ENCODE results near the gene AUTS2. TPM values are rescaled to one million over a fixed set of nuclear protein-coding genes. Genes with fewer than 3 reads are reported as not detected.
"Not testable (repeated sequence)": the region's sequence is repeated elsewhere in the genome, so short reads cannot be mapped to it uniquely, and the experiment has no call there.

Gene AUTS2
- total RNA-seq, 6 experiments from 2014 or later: 10.4 to 32.0 (median 19.3) TPM

GRCh38 chr7:70267381-70268120 lies 669.3 kb downstream of the AUTS2 start:
- WGBS (ENCODE audit: insufficient coverage, low coverage, low lambda C conversion rate, missing lambda C conversion rate): 71% methylated on average over 5 of the region's 5 CpGs
- DNase-seq: no peak
- TF ChIP-seq CTCF (IDR thresholded peaks at IDR 0.05) (no peak), POLR2A (IDR thresholded peaks at IDR 0.05) (no peak)

DNA sequence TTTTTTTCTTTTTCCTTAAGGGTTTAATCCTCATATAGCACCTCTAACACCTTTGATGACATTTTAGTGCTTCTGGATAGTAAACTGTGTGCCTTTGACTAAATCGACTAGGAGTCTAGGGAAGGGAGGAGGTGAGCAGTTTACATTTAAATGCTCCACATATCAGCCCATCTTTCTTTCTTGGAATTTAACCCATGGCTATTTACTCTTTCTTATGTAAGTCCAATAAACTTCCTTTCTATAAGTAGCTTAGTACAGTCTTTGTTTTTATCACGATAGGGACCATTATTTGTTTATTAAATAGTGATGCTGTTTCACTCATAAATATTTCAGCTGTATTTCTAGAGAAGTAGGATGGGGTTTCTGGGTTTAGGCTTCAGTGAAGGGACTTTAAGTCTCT lies 669.9 kb downstream of the AUTS2 start:
- ATAC-seq: no peak
- H3K4me1 ChIP-seq: no peaks in the 10 kb centered on the region
- no peak overlapping the region for H3K27ac ChIP-seq
- WGBS (ENCODE audit: insufficient coverage, low coverage, low lambda C conversion rate, missing lambda C conversion rate): 58% methylated on average over 2 of the region's 2 CpGs
- intact Hi-C loops (cut with DNase I): no loop called here
- H3K9me3 ChIP-seq: no peaks in the 10 kb centered on the region
- no peaks in the 10 kb centered on the region for H3K36me3 ChIP-seq
- TF ChIP-seq CTCF (IDR thresholded peaks at IDR 0.05) (no peak), POLR2A (IDR thresholded peaks at IDR 0.05) (no peak)
- DNase-seq: no peak
- no peaks in the 10 kb centered on the region for H3K27me3 ChIP-seq
- no peak overlapping the region for H3K4me3 ChIP-seq

More at GRCh38 chr7:70267381-70268120, 669.3 kb downstream of the AUTS2 start:
- Histone ChIP-seq H3K4me1 (no peaks in the 10 kb centered on the region), H3K36me3 (no peaks in the 10 kb centered on the region), H3K27ac (no peak overlapping the region), H3K4me3 (no peak overlapping the region), H3K27me3 (no peaks in the 10 kb centered on the region), H3K9me3 (no peaks in the 10 kb centered on the region)
- intact Hi-C loops (cut with DNase I): no loop called here
- no peak for ATAC-seq

- Histone ChIP-seq H3K9me3 (no peaks in the 10 kb centered on the region), H3K36me3 (no peaks in the 10 kb centered on the region), H3K27ac (no peak overlapping the region), H3K4me3 (no peak overlapping the region), H3K4me1 (no peaks in the 10 kb centered on the region), H3K27me3 (no peaks in the 10 kb centered on the region)
- WGBS (ENCODE audit: insufficient coverage, low coverage, low lambda C conversion rate, missing lambda C conversion rate): 92% methylated on average over 1 of the region's 1 CpG
- ATAC-seq (no peak), DNase-seq (no peak)
- intact Hi-C loops (cut with DNase I): no loop called here
- TF ChIP-seq CTCF (IDR thresholded peaks at IDR 0.05): no peak
Observed at GRCh38 chr7:70270149-70270548, 671.9 kb downstream of the AUTS2 start.

DNA sequence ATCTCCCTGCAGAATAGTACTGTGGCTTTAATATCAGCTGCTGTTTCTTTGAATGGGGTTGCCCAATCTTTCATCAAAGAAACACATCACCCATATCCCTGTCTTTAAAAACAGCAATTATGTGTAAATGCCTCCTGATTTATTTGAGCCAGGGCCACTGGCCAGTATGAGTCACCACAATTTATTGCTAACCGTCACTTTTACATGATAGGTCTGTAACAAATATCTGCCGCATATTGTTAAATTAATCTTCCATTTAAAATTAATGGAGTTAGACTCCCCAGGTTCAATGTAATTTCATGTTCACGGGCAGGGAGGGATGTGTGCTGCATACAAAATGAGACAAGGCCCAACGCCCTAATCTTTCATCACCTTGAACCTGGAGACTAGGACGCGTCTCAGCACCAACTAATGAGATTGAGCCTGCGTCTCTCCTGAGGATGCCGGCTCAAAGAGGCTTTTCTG lies 673.4 kb downstream of the AUTS2 start:
- Histone ChIP-seq H3K27me3 (no peaks in the 10 kb centered on the region), H3K27ac (no peak overlapping the region), H3K36me3 (no peaks in the 10 kb centered on the region), H3K4me3 (no peak overlapping the region), H3K9me3 (no peaks in the 10 kb centered on the region), H3K4me1 (no peaks in the 10 kb centered on the region)
- ATAC-seq: no peak
- intact Hi-C loops (cut with DNase I): no loop called here
- WGBS (ENCODE audit: insufficient coverage, low coverage, low lambda C conversion rate, missing lambda C conversion rate): 90% methylated on average over 8 of the region's 8 CpGs
- DNase-seq: no peak
- TF ChIP-seq POLR2A (IDR thresholded peaks at IDR 0.05) (no peak), CTCF (IDR thresholded peaks at IDR 0.05) (no peak)

GRCh38 chr7:70275570-70275969 lies 677.3 kb downstream of the AUTS2 start:
- H3K27ac ChIP-seq; H3K4me3 ChIP-seq; H3K36me3 ChIP-seq; H3K4me1 ChIP-seq; DNase-seq; intact Hi-C loops (cut with DNase I); H3K9me3 ChIP-seq; H3K27me3 ChIP-seq; ATAC-seq: not testable (repeated sequence)
- WGBS (ENCODE audit: insufficient coverage, low coverage, low lambda C conversion rate, missing lambda C conversion rate): 88% methylated on average over 3 of the region's 3 CpGs
